GM19372 (cell line): ENCODE results near the gene HDAC4.

Source experiments
- ATAC-seq: cut with Tn5 transposase; IDR thresholded peaks from one replicate; pipeline ENCODE4 v1.9.1; 2021; ENCODE audit warnings: mild to moderate bottlenecking, low read depth, moderate library complexity; ENCODE audit not compliant: unreplicated experiment

Gene HDAC4

GRCh38 chr2:239261796-239262483 is 138.9 kb downstream of the HDAC4 start:
- ATAC-seq: no peak

- no peak for ATAC-seq
Observed at GRCh38 chr2:239261356-239261755, 139.5 kb downstream of the HDAC4 start.

- ATAC-seq: no peak
Observed at GRCh38 chr2:239260546-239261327, 140.1 kb downstream of the HDAC4 start.

GRCh38 chr2:239259603-239260298 is 141.1 kb downstream of the HDAC4 start:
- ATAC-seq: no peak

DNA sequence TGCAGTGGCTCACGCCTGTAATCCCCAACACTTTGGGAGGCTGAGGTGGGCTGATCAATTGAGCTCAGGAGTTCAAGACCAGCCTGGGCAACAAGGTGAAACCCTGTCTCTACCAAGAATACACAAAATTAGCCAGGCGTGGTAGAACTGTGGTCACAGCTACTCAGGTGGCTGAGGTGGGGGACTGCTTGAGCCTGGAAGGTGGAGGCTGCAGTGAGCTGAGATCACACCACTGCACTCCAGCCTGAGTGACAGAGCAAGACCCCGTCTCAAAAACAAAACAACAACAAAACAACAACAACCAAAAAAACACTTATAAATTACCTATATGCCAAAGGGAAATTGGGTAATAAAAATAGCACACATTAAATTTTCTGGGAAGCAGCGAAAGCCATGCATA is 141.6 kb downstream of the HDAC4 start:
- no peak for ATAC-seq

GRCh38 chr2:239258248-239258647 is 142.6 kb downstream of the HDAC4 start:
- ATAC-seq: no peak

GRCh38 chr2:239257511-239257937 is 143.3 kb downstream of the HDAC4 start:
- no peak for ATAC-seq

- ATAC-seq: no peak
Observed at GRCh38 chr2:239256350-239256743, 144.5 kb downstream of the HDAC4 start.

- ATAC-seq: no peak
Observed at GRCh38 chr2:239255628-239256349, 145.0 kb downstream of the HDAC4 start.

GRCh38 chr2:239255218-239255617 is 145.6 kb downstream of the HDAC4 start:
- no peak for ATAC-seq

GRCh38 chr2:239253701-239254436 is 147.0 kb downstream of the HDAC4 start:
- no peak for ATAC-seq

DNA sequence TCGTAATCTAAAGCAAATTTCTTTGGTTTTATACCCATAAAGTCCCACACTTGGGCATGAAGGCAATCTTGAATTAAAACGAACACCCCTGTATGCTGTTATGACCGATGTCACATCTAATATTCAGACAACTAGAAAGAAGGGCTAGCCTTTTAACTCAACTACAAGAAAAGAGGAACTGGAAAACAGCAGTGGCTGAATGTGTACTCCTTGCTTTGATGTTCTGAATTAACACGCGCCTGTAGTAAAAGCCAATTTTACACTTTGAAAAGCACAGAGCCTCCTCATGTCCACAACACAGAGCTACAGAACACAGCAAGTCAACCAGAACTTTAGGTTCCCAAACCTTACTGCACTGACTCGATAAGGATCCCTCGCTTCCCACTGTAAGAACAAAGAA is 147.6 kb downstream of the HDAC4 start:
- peak; percentile 81 for ATAC-seq

- ATAC-seq: no peak
Observed at GRCh38 chr2:239252801-239253200, 148.0 kb downstream of the HDAC4 start.

DNA sequence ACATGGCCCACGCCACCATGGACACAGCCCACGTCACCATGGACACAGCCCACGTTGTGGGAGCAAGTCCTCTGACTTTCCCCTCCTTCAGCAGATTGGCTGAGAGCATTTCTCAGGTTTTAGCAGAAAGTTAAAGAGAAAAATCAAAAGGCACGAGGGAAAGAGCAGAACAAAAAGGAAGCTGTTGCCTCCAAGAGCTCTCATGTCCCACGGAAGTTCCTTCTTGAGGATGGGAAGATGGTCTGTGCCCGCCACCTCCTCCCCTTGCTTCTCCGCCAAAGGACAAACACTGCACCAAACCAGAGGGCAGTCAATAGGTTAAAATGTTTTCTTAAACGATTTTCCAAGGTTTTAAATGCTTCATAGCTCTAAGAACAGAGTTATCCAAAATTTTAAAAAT is 148.4 kb downstream of the HDAC4 start:
- no peak for ATAC-seq

DNA sequence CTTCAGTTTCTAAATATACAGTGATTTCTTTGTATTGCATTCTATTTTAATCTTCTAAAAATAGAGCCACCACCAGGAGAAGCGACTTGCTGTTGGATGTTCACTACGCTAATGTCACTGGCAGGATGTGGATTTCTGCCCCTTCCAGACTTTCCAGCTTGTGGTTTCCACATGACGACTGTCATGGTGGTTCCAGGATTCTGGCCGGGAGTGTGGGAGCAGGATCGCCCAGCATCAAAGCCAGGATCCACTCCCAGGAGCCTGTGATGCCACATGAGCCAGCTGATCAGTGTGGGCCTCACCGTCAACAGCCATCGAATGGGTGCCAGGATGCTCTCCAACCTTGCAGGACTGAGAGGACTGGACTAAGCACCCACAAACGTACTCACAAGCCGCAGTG is 148.8 kb downstream of the HDAC4 start:
- no peak for ATAC-seq

- no peak for ATAC-seq
Observed at GRCh38 chr2:239250216-239251081, 150.4 kb downstream of the HDAC4 start.

- ATAC-seq: no peak
Observed at GRCh38 chr2:239249776-239250175, 151.0 kb downstream of the HDAC4 start.

GRCh38 chr2:239249048-239249447 is 151.8 kb downstream of the HDAC4 start:
- no peak for ATAC-seq
